GM21528 (cell line): ENCODE measurements around the gene MAS1L.

Experiments used
- ATAC-seq: cut with Tn5 transposase; IDR thresholded peaks from one replicate; pipeline ENCODE4 v1.9.1; 2021; ENCODE audit warnings: mild to moderate bottlenecking, moderate library complexity; ENCODE audit not compliant: unreplicated experiment, low FRiP score

Gene MAS1L, protein sequence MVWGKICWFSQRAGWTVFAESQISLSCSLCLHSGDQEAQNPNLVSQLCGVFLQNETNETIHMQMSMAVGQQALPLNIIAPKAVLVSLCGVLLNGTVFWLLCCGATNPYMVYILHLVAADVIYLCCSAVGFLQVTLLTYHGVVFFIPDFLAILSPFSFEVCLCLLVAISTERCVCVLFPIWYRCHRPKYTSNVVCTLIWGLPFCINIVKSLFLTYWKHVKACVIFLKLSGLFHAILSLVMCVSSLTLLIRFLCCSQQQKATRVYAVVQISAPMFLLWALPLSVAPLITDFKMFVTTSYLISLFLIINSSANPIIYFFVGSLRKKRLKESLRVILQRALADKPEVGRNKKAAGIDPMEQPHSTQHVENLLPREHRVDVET

DNA sequence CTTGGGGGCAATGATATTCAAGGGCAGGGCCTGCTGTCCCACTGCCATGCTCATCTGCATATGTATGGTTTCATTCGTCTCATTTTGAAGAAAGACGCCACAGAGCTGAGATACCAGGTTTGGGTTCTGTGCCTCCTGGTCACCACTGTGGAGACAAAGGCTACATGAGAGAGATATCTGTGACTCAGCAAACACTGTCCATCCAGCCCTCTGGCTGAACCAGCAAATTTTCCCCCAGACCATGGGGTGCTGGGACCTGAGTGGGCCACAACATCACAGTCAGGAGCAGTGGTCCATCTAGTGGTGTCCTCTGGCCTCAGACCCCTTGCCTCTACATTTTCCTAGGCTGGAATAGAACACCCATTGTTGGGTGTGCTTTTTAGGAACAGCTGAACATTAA, at the start of gene MAS1L:
TSS of gene MAS1L (minus strand) at position 297 of the 400 bp plus-strand sequence. CDS start at position 243, 54 bp downstream.
- no peak for ATAC-seq

DNA sequence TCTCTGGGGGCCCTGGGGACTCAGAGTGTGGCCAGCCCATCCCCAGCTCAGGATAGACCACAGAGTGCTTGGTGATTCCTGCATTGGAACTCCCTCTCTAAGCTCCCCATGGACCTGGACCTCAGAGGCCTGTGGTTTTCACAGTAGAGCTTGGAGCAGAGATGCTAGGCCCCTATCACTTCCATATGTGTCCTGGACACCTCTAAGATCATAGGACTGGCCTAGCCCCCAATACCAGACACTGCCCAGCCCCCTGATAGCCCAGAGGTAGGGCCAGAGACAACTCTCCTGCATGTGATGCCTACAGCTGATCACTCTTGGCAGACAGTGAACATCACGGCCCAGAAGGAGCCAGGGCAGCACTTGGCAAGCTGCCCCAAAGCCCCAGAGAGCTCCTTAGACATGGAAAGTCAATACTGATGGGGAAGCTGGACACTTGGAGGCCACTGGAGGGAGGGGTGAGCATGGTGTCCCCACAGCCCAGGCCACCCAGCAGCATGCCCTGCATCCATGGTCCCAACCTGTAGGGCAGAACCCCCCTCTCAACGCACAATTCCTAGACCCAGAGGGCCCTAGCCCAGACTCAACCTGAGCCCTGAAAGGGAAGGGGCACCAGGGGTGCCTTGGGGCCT, 44.7 kb upstream of the MAS1L start:
- ATAC-seq: no peak

DNA sequence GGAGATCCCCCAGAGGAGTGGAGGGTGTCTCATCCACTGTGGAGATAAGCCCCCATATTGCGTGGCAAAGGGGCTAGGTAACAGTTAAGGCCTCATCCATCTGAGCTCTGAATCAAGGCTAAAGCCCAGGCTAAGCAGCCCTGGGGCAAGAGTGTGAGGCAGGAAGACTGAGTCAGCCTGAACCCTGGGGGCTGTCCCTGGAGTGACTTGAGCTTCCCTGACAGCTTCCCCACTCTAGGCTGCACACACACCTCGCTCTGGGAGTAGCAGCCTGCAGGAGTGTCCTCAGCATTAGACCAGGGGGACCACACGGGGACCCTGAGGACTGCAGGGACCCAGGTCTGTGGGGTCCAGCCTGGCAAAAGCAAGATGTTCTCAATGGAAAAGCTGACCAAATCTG, 43.9 kb upstream of the MAS1L start:
- no peak for ATAC-seq

DNA sequence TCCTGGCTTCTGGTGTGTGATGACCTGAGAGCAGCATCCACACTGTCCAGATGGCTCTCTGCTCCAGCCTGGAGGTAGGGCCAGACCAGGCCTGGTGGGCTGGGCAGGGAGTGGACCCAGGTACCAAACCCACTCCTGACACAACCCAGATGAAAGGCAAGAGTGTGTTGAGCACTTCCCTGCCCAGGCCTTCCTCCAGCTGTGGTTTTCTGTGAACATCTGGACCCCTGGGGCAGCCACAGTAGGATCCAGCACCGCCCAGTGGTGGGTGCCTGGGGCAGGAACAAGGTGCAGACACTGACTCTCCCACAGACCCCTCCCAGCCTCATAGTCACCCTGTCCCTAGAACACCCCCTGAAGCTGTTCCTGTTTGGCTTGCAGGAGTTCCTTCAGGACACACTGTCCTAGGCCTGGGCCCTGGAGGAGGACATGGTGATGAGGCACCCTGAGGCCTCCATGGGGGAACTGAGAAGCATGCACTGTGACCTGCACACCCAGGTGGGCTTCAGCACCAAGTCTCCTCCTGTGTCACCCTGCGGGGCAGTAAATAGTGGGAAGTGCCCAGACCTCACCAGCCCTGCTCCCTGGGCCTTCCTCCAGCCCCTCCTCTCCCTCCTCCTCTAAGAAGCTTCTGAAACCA, 43.0 kb upstream of the MAS1L start:
- ATAC-seq: no peak

DNA sequence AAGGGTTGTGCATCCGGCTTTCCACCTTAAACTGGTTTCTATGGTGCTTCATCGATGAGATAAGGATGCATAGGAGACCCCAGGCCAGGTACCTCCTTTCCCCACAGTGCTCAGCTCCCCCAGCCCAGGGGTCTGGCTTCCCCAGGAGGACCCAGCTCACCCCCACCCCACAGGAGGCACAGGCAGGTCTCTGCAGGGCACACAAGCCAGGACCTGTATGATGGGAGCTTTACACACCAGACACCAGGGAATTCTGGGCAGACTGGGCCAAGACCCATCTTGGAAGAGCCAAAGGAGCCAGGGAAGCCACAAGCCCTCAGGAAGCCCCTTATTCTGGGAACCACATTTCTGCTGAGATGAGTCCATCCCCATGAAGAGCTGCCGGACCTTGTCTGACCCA, 42.2 kb upstream of the MAS1L start:
- no peak for ATAC-seq

DNA sequence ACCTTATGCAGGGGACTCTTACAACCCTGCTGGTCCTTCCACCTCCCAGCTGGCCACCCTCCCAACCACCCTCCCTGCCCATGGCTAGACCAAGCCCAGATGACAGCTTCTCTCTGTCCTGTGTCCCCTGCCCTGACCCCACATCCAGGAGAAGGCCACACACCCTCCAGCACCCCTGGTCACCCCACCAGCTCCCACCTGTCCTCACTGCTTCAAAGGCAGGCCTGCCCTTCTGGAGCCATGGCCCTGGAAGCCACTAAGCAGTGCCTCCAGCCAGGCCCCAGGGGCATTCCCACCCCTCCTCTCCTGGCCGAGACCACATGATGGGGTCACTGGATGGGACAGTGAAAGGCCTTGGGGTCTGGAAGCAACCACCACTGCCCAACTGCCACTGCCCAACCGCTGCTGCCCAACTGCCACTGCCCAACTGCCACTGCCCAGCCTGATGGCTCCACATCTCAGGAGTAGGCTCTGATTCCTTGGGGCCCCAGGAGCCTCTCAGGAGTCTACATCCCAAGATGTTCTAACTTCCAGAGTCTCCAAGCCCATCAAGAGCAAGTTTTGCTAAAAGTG, 41.3 kb upstream of the MAS1L start:
- no peak for ATAC-seq

DNA sequence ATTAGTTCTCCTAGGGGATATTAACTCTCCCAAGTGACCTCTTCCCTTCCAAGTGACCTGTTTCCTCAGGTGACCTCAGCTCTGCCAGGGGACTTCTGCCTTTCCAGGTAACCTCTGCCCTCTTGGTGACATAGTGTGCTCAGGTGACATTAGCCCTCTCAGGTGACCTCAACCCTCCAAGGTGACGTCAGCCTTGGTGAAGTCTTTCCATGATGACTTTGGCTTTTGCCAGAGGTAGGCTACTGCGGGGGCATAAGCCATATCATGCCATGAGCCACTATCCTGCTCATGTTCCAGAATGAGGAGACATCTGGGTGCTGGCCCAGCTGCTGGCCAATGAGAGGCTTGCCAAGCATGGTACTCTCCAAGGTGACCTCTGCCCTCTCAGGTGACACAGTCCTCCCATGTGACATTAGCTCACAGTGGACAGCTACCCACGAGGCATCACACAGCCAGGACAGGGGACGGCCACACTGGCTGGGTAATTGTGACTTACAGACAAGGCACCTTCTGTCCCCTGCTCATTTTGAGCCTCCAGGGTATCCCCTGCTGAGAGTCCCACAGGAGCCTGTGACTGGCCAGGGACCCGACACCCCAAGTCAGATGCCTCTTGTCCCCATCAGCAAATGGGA, 40.7 kb upstream of the MAS1L start:
- no peak for ATAC-seq

DNA sequence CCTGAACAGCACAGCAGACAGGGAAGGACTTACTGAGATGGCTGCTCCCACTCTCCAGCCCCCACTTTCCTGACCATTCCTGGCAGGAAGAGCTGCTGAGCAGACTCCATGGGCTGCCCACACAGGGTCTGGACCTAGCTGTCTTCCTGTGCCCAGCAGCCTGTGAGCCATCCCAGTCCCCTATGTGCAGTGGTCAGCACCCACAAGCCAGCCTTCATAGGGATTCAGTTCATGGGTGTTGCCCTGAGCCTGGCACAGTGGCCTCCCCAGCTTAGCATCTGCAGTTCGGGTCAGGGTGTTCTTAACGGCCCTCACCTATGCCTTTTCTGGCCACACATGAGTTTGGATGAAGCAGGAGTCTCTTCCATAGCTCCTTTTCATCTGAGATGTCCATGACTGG, 39.8 kb upstream of the MAS1L start:
- no peak for ATAC-seq

DNA sequence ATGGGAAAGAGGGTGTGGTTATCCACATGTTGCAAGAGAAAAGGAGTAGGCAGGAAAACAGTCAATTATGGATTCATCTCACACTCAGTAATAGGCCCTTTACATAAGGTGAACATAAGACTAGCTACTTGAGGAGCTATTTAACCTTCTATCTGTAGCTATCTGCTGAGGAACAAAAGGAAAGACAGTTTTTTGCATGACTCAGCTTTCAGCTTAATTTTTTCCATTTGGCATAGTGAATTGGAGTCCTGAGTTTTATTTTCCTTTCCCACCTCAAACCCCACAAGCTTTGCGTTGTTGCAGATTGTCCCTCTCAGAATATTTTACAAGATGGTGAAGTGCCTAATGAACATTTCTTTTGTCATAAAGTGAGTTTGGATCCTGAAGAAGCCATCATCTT, 39.4 kb upstream of the MAS1L start:
- no peak for ATAC-seq

DNA sequence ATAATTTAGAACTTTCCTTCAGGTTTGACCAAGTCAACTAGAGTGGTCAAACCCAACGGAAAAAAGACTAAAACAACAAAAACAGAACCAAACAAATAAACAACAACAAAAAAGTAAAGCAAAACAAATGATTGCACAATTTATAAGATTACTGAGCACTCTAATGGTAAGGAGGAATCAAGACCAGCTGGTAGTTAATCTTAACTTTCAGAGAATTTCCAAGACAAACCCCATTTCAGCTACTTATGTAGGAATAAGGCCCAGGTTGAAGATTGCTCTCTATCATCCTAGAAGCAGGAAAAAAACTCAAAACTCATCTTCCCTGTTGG, 37.5 kb upstream of the MAS1L start:
- ATAC-seq: no peak

DNA sequence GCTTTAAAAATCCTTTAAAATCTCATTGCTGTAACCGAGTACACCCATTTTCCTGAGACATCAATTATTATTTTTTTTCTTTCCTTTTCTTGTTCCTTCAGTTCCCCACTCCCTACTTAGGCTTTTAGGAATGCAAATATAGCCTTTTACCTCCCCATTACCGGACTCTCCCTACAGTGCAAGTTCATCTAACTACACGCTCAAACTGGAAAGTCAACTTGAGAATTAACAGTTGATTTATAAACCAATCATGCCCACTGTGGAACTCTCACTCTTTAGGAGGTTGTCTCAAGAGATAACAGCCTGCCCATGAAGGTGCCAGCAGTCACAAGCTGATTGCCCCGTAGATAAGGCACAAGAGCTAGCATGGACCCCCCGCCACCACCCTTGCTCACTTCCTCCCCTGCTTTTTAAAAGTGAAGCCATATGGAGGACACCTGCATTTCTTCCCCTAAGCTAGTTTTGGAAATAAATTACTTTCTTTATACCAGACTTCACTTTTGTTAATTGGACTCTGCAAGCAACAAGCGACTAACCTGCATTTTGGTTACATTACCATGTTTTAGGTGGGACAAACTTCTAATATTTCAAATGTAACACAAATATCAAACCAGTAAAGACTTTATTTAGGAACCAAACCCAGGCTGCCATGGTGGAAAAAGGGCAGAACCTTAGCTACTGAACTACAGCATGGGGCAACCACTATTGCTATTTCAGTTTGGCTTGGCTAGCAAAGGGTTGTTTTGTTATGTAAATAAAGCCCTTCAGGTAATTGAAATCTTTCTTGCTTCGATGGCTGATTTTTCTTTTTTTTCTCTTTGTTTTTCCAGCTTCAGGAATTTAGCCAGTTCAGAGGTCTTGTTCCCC, 36.9 kb upstream of the MAS1L start:
- ATAC-seq: no peak

DNA sequence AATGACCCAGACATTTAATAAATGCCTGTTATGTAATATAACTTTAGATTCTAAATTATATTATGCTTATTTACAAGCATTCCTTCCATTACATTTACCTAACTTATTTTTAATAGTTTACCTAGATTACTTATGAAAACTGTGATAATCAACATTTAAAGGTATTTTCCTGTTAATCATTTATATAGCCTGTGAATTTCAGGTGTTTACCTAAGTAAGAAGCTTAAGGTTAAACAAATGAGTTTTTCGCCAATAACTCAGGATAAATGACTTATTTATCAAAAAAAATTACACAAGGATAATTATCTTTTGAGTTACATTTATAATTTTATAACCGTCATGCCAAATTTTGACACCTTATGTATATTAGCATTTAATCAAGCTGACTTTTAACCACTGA, 36.3 kb upstream of the MAS1L start:
- no peak for ATAC-seq

DNA sequence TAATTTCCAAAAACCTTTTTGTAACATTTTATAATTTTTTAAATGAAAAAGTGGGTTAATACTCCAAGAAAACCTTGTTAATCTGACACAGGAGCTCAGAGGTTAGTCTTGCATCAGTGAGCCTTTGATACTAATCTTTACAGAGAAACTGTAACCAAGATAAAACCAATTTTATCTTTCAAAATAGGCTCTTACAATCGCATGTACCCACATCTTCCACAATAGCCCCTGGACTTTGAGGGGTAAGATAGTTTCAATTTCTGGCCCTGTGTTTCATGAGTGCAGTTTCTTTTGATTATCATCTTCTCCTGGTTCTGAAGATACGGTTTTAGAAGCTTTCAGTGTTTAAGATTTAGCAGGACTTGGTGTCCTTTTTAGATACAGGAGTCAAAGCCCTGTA, 34.5 kb upstream of the MAS1L start:
- ATAC-seq: no peak

DNA sequence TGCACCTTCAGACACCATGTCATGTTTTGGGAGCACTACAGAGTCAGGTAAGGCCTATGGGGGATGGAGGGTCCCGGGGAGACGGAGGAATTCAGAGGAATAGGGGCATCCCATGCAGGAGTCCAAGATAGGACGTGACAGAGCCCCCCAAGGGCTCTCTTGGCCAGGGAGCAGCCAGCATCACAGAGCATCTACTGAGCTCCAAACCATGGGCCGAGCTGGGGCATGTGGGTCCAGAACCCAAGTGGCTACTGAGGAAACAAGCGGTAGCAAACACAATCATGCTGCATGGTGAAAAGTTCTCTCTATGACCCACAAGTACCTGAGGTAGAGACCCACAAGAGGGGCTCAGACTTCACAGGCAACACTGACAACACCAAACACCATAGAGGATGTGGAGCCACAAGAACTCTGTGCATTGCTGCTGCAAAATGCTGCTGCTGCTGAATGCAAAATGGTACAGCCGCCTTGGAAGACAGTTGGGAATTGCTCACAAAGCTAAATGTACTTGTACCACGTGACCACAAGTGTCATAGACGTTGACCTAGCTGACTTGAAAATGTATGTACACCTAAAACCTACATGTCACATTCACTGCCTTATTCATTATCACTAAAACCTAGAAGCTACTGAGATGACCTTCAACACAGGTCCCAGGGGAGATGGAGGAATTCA, 33.4 kb upstream of the MAS1L start:
- no peak for ATAC-seq

DNA sequence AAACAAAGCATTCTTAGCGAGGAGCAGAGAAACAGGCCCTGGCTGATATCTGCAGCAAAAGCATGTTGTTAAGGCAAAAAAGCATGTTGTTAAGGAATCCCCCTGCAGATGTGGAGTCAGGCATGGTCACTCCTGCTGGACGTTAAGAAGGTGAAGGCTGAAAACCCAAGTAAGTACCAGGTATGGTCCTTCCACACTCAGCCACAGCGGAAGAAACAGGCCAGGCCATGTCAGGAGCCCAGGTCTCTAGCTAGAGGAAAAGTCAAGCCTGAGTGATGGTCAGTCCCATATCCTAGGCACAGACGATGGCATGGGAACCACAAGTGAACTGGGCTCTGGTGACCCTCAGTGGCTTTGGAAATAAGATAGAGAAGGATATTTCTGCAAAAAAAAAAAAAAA, 32.5 kb upstream of the MAS1L start:
- no peak for ATAC-seq

DNA sequence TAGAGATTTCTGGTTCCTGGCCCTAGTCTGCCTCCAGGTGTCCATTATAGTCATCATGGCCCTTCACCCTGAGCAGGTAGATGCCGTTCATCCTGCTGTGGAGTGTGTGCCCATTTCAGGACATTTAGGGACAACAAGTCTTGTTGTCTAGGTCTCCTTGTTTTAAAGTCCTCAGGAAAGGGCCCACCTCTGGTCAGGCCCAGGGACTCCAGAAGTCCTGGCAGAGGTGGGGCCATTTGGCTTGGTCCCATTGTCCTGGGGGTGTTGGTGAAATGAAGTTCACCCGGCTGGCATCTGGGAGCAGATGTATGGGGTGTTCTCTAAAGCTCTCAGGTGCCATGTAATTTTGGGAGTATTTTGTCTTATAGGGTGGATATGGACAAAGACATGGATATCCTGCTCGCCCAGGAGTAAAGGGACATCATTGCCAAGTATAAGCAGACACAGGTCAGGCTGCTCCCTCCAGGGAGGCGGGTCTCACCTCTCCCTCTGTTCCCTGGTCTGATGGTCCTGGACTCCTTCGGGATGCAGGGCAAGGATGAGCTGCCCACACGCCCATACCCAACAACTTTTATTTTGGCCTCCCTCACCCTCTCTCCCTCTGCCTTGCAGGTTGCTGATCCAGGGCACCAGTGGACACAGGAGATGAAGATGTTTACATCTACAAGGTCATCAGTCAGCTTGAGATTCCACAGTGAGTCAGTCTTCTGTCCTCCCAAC, 31.7 kb upstream of the MAS1L start:
- no peak for ATAC-seq

DNA sequence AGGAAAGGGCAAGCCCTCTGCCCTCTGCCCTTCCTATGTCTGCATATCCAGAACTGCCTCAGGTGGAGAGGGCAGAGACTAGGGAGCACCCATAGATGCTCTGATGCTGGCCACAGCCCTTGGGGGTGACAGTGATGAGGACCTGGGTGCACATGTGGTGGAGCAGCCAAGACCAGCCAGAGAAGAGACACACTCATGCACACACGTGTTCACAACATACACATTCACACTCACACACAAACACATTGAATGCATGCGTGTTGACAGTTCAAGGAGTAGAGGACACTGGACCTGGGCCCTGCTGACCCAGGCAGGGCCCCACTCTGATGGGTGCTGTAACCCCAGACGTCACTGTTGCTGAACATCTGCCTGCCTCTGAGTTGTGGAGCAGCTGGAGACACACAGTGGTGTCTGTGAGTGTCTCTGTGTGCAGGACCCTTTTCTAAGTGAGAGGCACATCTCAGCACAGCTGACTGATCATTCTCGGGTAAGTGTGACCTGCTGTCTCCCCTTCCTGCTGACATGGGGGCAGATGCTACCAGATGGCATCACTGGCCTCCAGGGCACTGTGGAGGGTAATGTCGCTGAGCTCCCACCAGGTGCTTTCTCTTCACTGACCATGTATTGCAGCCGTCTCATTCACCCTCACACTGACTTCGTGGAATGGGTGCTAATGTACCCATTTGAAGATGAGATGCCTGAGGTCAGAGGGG, 30.1 kb upstream of the MAS1L start:
- ATAC-seq: no peak

DNA sequence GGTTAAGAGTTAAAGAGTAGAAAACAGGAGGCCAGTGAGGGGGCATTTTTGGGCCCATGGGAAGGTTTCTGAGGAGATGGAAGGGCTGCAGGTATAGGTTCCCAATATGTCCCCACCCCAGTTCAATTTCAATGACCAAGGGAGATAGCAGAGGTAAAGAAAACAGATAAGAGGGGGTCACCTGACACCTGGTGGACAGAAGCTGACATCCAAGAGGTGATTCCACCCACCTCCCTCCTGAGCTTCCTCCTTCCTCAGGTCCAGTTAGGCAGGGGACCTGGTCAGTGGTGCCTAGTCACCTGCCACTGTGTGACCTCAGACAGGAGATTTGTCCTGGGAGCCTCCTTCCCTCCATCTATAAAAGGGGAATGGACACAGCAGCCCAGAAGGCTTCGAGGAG, 29.5 kb upstream of the MAS1L start:
- no peak for ATAC-seq
